Neural cell (in vitro differentiated cells): Measurements from ENCODE around the gene TRAPPC2L. TPM values are rescaled to one million over a fixed set of nuclear protein-coding genes. Genes with fewer than 3 reads are reported as not detected.

Source experiments
- H2AFZ ChIP-seq: fragments of 200-600, 300-800 bp; sonication (generic), shearing (Covaris generic); 2 replicates; pipeline ENCODE4 v1.6.0; 2014; ENCODE audit warnings: low read depth, mild to moderate bottlenecking, antibody characterized with exemption, low read length, moderate library complexity
- H3F3A ChIP-seq: fragments of 200-600 bp; shearing (Covaris generic); 2 replicates; pipeline ENCODE4 v1.6.1; 2016; ENCODE audit warnings: mild to moderate bottlenecking, moderate library complexity, mixed read lengths, antibody characterized with exemption, low read length; ENCODE audit not compliant: insufficient read depth, poor library complexity, severe bottlenecking
- H3K27ac ChIP-seq: fragments of 200-600, 300-800 bp; sonication (generic), shearing (Covaris generic); 2 replicates; pipeline ENCODE4 v1.5.1; 2014; ENCODE audit warnings: mild to moderate bottlenecking, low read length, moderate library complexity
- H3K27me3 ChIP-seq: fragments of 300-800, 200-600 bp; sonication (generic), shearing (Covaris generic); 2 replicates; pipeline ENCODE4 v1.6.0; 2014; ENCODE audit warnings: mild to moderate bottlenecking, low read depth, low read length, moderate library complexity; ENCODE audit not compliant: insufficient read depth
- H3K36me3 ChIP-seq: fragments of 300-800, 200-600 bp; sonication (generic), shearing (Covaris generic); 2 replicates; pipeline ENCODE4 v1.5.1; 2014; ENCODE audit warnings: mild to moderate bottlenecking, antibody characterized with exemption, low read length, moderate library complexity; ENCODE audit not compliant: insufficient read depth
- H3K4me2 ChIP-seq: fragments of 300-800, 200-600 bp; sonication (generic), shearing (Covaris generic); 2 replicates; pipeline ENCODE4 v1.6.0; 2014; ENCODE audit warnings: mild to moderate bottlenecking, low read length
- H3K4me3 ChIP-seq: fragments of 300-800, 200-600 bp; sonication (generic), shearing (Covaris generic); 2 replicates; pipeline ENCODE4 v1.5.1; 2014; ENCODE audit warnings: mild to moderate bottlenecking, low read length, moderate library complexity
- H3K79me2 ChIP-seq: fragments of 200-600 bp; shearing (Covaris generic); replicated peaks from 2 replicates; pipeline ENCODE4 v1.6.0; 2014; ENCODE audit warnings: mild to moderate bottlenecking, low read length, moderate library complexity; ENCODE audit not compliant: insufficient read depth
- H3K9ac ChIP-seq: fragments of 300-800, 200-600 bp; sonication (generic), shearing (Covaris generic); 2 replicates; pipeline ENCODE4 v1.6.1; 2016; ENCODE audit warnings: mild to moderate bottlenecking, low read length, mixed read lengths
- H3K9me2 ChIP-seq: fragments of 200-600 bp; shearing (Covaris generic); 2 replicates; pipeline ENCODE4 v1.6.1; 2016; ENCODE audit warnings: mild to moderate bottlenecking, low read length, mixed read lengths; ENCODE audit not compliant: insufficient read depth
- H3K9me3 ChIP-seq: fragments of 200-600, 300-800 bp; sonication (generic), shearing (Covaris generic); 2 replicates; pipeline ENCODE4 v1.6.1; 2016; ENCODE audit warnings: mild to moderate bottlenecking, mixed run types, low read length, moderate library complexity, mixed read lengths
- H4K20me1 ChIP-seq: fragments of 200-600 bp; shearing (Covaris generic); 2 replicates; pipeline ENCODE4 v1.6.1; 2016; ENCODE audit warnings: mild to moderate bottlenecking, mixed run types; ENCODE audit not compliant: insufficient read depth
- EP300 ChIP-seq: fragments of 450-650 bp; conservative IDR thresholded peaks from 2 replicates; pipeline ENCODE4 v1.6.1; 2014; ENCODE audit warnings: antibody characterized with exemption, mild to moderate bottlenecking, moderate library complexity; ENCODE audit not compliant: poor library complexity, severe bottlenecking
- EZH2 ChIP-seq: fragments of 200-600, 300-800 bp; shearing (Covaris generic), sonication (generic); IDR thresholded peaks from 2 replicates; pipeline ENCODE4 v1.6.1; 2014; ENCODE audit warnings: antibody characterized with exemption, low read length, borderline replicate concordance, mild to moderate bottlenecking; ENCODE audit not compliant: insufficient read depth, poor library complexity, severe bottlenecking
- MXI1 ChIP-seq: fragments of 450-650 bp; conservative IDR thresholded peaks from 2 replicates; pipeline ENCODE4 v1.6.1; 2014; ENCODE audit warnings: antibody characterized with exemption, mild to moderate bottlenecking; ENCODE audit not compliant: poor library complexity, severe bottlenecking
- POLR2AphosphoS5 ChIP-seq: IDR thresholded peaks from 2 replicates; pipeline ENCODE4 v1.6.1; 2012
- RAD21 ChIP-seq: fragments of 450-650 bp; conservative IDR thresholded peaks from 2 replicates; pipeline ENCODE4 v1.6.1; 2014; ENCODE audit warnings: antibody characterized with exemption, mild to moderate bottlenecking, moderate library complexity
- SMC3 ChIP-seq: fragments of 450-650 bp; conservative IDR thresholded peaks from 2 replicates; pipeline ENCODE4 v1.6.1; 2014; ENCODE audit warnings: antibody characterized with exemption, mild to moderate bottlenecking, moderate library complexity; ENCODE audit not compliant: poor library complexity
- TAF1 ChIP-seq: IDR thresholded peaks from 2 replicates; pipeline ENCODE4 v1.6.1; 2012; ENCODE audit warnings: low read depth
- polyA plus RNA-seq: library from polyadenylated mRNA; depleted of rRNA; stranded (reverse); fragments of >200 nt; gene quantifications from 2 replicates; pipeline ENCODE4 v1.2.3, GENCODE V29; 2014
- TF ChIP-seq, protein P1 (sequence below): IDR thresholded peaks from 2 replicates; pipeline ENCODE4 v1.6.1; 2012; ENCODE audit warnings: borderline replicate concordance
- TF ChIP-seq, protein P2 (sequence below): fragments of 450-650 bp; IDR thresholded peaks from 2 replicates; pipeline ENCODE4 v1.5.1; 2014; ENCODE audit warnings: antibody characterized with exemption, mild to moderate bottlenecking, moderate library complexity; ENCODE audit not compliant: poor library complexity, severe bottlenecking

TRAPPC2L gene
- polyA plus RNA-seq, 1 donor from 2014 or later, result 70.2 TPM

DNA sequence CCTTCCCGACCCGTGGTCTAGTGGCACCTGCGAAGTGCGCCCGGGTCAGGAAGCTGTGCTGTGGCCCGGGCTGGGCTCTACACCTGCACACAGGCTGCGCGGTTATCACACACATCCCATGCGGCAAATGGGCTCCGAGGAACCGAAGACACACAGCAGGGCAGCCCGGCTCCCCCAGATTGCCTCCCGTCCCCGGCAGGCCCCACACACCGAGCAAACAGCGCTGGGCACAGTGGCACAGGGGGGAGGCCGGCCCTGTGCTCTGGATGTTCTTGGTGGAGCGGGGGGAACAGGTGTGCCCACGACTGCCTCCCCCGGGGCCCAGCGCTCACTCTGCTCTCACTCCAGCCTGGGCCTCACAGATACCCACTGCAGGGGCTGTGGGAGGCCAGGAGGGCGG is 38.4 kb downstream of the TRAPPC2L start (continued):
- TF ChIP-seq, protein P1, sequence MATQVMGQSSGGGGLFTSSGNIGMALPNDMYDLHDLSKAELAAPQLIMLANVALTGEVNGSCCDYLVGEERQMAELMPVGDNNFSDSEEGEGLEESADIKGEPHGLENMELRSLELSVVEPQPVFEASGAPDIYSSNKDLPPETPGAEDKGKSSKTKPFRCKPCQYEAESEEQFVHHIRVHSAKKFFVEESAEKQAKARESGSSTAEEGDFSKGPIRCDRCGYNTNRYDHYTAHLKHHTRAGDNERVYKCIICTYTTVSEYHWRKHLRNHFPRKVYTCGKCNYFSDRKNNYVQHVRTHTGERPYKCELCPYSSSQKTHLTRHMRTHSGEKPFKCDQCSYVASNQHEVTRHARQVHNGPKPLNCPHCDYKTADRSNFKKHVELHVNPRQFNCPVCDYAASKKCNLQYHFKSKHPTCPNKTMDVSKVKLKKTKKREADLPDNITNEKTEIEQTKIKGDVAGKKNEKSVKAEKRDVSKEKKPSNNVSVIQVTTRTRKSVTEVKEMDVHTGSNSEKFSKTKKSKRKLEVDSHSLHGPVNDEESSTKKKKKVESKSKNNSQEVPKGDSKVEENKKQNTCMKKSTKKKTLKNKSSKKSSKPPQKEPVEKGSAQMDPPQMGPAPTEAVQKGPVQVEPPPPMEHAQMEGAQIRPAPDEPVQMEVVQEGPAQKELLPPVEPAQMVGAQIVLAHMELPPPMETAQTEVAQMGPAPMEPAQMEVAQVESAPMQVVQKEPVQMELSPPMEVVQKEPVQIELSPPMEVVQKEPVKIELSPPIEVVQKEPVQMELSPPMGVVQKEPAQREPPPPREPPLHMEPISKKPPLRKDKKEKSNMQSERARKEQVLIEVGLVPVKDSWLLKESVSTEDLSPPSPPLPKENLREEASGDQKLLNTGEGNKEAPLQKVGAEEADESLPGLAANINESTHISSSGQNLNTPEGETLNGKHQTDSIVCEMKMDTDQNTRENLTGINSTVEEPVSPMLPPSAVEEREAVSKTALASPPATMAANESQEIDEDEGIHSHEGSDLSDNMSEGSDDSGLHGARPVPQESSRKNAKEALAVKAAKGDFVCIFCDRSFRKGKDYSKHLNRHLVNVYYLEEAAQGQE, result no peak

DNA sequence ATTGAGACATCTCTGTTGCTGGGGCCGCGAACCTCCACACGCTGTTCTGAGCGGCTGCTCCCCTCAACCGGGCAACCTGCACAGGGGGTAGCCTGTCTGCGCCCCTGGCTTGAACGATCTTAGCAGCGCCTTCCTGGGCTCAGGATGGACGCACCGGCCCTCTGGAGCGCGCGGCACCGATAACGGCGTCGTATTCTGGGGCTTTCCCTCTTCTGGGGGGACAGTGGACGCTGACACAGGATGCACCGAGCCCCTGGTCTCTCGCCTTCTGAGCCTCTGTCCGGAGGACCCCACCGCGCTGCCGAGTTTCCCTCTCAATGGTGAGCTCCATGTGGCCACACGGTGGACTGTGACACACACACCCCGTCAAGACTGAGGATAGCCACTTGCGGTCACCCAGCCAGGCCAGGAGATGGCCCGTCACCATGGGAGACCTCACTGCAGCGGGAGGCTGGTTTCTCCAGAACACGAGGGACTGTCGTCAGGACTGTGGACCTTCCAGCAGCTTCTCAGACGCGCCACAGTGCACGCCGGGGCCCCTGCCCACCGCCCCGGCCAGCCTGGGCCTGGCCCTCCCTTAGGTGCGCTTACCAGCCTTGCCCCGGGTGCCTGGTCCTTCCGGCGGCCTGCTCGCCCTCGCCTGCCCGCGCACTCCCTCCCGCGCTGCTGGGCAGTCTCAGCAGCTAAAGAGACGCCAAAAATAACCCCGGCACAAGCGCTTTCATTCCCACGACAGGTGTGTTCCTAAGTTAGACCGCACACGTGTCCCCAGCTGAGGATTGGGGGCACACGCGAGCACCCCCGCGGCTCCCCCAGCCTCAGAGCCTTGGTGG is 39.5 kb downstream of the TRAPPC2L start:
- H3K4me2 ChIP-seq, result no peak overlapping the region
- H3K9me2 ChIP-seq, result no peaks in the 10 kb centered on the region
- no peak overlapping the region for H3K27ac ChIP-seq
- TF ChIP-seq, protein P1, result no peak
- TF ChIP-seq POLR2AphosphoS5 (no peak), EP300 (no peak), MXI1 (no peak), TAF1 (no peak), SMC3 (no peak), EZH2 (no peak), RAD21 (no peak)
- TF ChIP-seq, protein P2, sequence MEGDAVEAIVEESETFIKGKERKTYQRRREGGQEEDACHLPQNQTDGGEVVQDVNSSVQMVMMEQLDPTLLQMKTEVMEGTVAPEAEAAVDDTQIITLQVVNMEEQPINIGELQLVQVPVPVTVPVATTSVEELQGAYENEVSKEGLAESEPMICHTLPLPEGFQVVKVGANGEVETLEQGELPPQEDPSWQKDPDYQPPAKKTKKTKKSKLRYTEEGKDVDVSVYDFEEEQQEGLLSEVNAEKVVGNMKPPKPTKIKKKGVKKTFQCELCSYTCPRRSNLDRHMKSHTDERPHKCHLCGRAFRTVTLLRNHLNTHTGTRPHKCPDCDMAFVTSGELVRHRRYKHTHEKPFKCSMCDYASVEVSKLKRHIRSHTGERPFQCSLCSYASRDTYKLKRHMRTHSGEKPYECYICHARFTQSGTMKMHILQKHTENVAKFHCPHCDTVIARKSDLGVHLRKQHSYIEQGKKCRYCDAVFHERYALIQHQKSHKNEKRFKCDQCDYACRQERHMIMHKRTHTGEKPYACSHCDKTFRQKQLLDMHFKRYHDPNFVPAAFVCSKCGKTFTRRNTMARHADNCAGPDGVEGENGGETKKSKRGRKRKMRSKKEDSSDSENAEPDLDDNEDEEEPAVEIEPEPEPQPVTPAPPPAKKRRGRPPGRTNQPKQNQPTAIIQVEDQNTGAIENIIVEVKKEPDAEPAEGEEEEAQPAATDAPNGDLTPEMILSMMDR, result no peak
- no peaks in the 10 kb centered on the region for H3K27me3 ChIP-seq
- no peak overlapping the region for H2AFZ ChIP-seq
- no peak overlapping the region for H3K4me3 ChIP-seq
- H4K20me1 ChIP-seq, result no peaks in the 10 kb centered on the region
- H3K36me3 ChIP-seq, result no peaks in the 10 kb centered on the region
- no peaks in the 10 kb centered on the region for H3K9me3 ChIP-seq
- H3K79me2 ChIP-seq, result no peaks in the 10 kb centered on the region
- H3K9ac ChIP-seq, result no peak overlapping the region
- H3F3A ChIP-seq, result no peaks in the 10 kb centered on the region
